Measurements from ENCODE around the gene PBRM1. TPM values are rescaled to one million over a fixed set of nuclear protein-coding genes. Genes with fewer than 3 reads are reported as not detected.

Gene PBRM1
- total and polyA plus RNA-seq, 2 experiments from 2014 or later, result 50.9 to 77.4 TPM

- H3K9me2 ChIP-seq (replicated peaks; ENCODE audit: insufficient read depth), result no peaks in the 10 kb centered on the region
- H3K9me3 ChIP-seq (ENCODE audit: low read depth), result no peaks in the 10 kb centered on the region
- H3K4me3 ChIP-seq, result no peak overlapping the region
- TF ChIP-seq EZH2 (IDR thresholded peaks at IDR 0.05; ENCODE audit: borderline replicate concordance), result no peak
- no peak for TF ChIP-seq CTCF (IDR thresholded peaks at IDR 0.05; ENCODE audit: poor library complexity)
- TF ChIP-seq EZH2phosphoT487 (IDR thresholded peaks at IDR 0.05; ENCODE audit: low read depth, severe bottlenecking, unreplicated experiment), result no peak
- no peaks in the 10 kb centered on the region for H3K4me1 ChIP-seq (ENCODE audit: insufficient read depth)
- no peak overlapping the region for H3K4me2 ChIP-seq
- H3K27me3 ChIP-seq, result no peaks in the 10 kb centered on the region
- DNase-seq (ENCODE audit: low spot score), result no peak
- H4K20me1 ChIP-seq (ENCODE audit: insufficient read depth, poor library complexity, severe bottlenecking), result no peaks in the 10 kb centered on the region
- no peaks in the 10 kb centered on the region for H3K79me2 ChIP-seq
- H3K27ac ChIP-seq, result no peak overlapping the region
- H2AFZ ChIP-seq, result no peak overlapping the region
- H3K36me3 ChIP-seq (replicated peaks; ENCODE audit: insufficient read depth, low read depth), result no peaks in the 10 kb centered on the region
Observed at GRCh38 chr3:52615166-52615565, 70.5 kb downstream of the PBRM1 start.

- TF ChIP-seq EZH2phosphoT487 (IDR thresholded peaks at IDR 0.05; ENCODE audit: low read depth, severe bottlenecking, unreplicated experiment) (no peak), CTCF (IDR thresholded peaks at IDR 0.05; ENCODE audit: poor library complexity) (no peak), EZH2 (IDR thresholded peaks at IDR 0.05; ENCODE audit: borderline replicate concordance) (no peak)
- WGBS (ENCODE audit: low lambda C conversion rate, missing lambda C conversion rate), result 95% methylated on average over 3 of the region's 3 CpGs
- H3K36me3 ChIP-seq (replicated peaks; ENCODE audit: insufficient read depth, low read depth), result no peaks in the 10 kb centered on the region
Observed at GRCh38 chr3:52614689-52615088, 71.0 kb downstream of the PBRM1 start.

GRCh38 chr3:52609316-52609815 is 76.3 kb downstream of the PBRM1 start:
- WGBS (ENCODE audit: low lambda C conversion rate, missing lambda C conversion rate), result 97% methylated on average over 8 of the region's 8 CpGs

More at GRCh38 chr3:52614689-52615088, 71.0 kb downstream of the PBRM1 start:
- DNase-seq (ENCODE audit: low spot score), result no peak
- Histone ChIP-seq H3K9me3 (ENCODE audit: low read depth) (no peaks in the 10 kb centered on the region), H2AFZ (no peak overlapping the region), H3K27me3 (no peaks in the 10 kb centered on the region), H3K4me1 (ENCODE audit: insufficient read depth) (no peaks in the 10 kb centered on the region), H3K9me2 (replicated peaks; ENCODE audit: insufficient read depth) (no peaks in the 10 kb centered on the region), H3K27ac (no peak overlapping the region), H3K79me2 (no peaks in the 10 kb centered on the region), H3K4me3 (no peak overlapping the region), H4K20me1 (ENCODE audit: insufficient read depth, poor library complexity, severe bottlenecking) (no peaks in the 10 kb centered on the region), H3K4me2 (no peak overlapping the region)

More at GRCh38 chr3:52609316-52609815, 76.3 kb downstream of the PBRM1 start:
- no peak overlapping the region for H3K4me2 ChIP-seq
- no peaks in the 10 kb centered on the region for H4K20me1 ChIP-seq (ENCODE audit: insufficient read depth, poor library complexity, severe bottlenecking)
- H3K4me1 ChIP-seq (ENCODE audit: insufficient read depth), result no peaks in the 10 kb centered on the region
- no peak overlapping the region for H2AFZ ChIP-seq
- no peak overlapping the region for H3K4me3 ChIP-seq
- H3K9me3 ChIP-seq (ENCODE audit: low read depth), result no peaks in the 10 kb centered on the region
- no peak for DNase-seq (ENCODE audit: low spot score)
- H3K27me3 ChIP-seq, result no peaks in the 10 kb centered on the region
- H3K36me3 ChIP-seq (replicated peaks; ENCODE audit: insufficient read depth, low read depth), result no peaks in the 10 kb centered on the region
- H3K79me2 ChIP-seq, result peaks cover 10% of the 10 kb centered on the region
- no peak overlapping the region for H3K27ac ChIP-seq
- TF ChIP-seq CTCF (IDR thresholded peaks at IDR 0.05; ENCODE audit: poor library complexity), result no peak
- TF ChIP-seq EZH2phosphoT487 (IDR thresholded peaks at IDR 0.05; ENCODE audit: low read depth, severe bottlenecking, unreplicated experiment), result no peak
- no peak for TF ChIP-seq EZH2 (IDR thresholded peaks at IDR 0.05; ENCODE audit: borderline replicate concordance)
- H3K9me2 ChIP-seq (replicated peaks; ENCODE audit: insufficient read depth), result no peaks in the 10 kb centered on the region
